ENCODE measurements around the gene RNF169. TPM values are rescaled to one million over a fixed set of nuclear protein-coding genes. Genes with fewer than 3 reads are reported as not detected.

Gene RNF169
- total and polyA plus RNA-seq, 2 experiments from 2014 or later: 0.78 to 16.5 TPM

- H3K27me3 ChIP-seq (ENCODE audit: insufficient read depth): no peaks in the 10 kb centered on the region; the same call in 1 of the 2 replicates
- no peak overlapping the region for H3K4me2 ChIP-seq
- no peaks in the 10 kb centered on the region for H3K9me3 Mint-ChIP-seq
- H3K36me3 ChIP-seq (ENCODE audit: insufficient read depth): no peaks in the 10 kb centered on the region; the same call in 1 of the 2 replicates
- H3K9me2 ChIP-seq (ENCODE audit: insufficient read depth): 0 out of 2 replicates have a peak, but pooled peaks cover 7% of the 10 kb centered on the region
- peaks cover 9% of the 10 kb centered on the region for H3K4me1 ChIP-seq (ENCODE audit: insufficient read depth)
- ATAC-seq: no peak
- H3K36me3 Mint-ChIP-seq (ENCODE audit: low read depth): no peaks in the 10 kb centered on the region
- DNase-seq (ENCODE audit: low spot score): no peak
- H2AFZ ChIP-seq: 0 out of 2 replicates have a peak overlapping the region, but pooled peaks have one; percentile 96
- TF ChIP-seq ZNF114 (CRISPR knock-in tag; IDR thresholded peaks at IDR 0.05) (no peak), CREB1 (CRISPR knock-in tag; IDR thresholded peaks at IDR 0.05; ENCODE audit: low read depth) (no peak), ZNF331 (CRISPR knock-in tag; IDR thresholded peaks at IDR 0.05; ENCODE audit: low read depth) (no peak), JUNB (IDR thresholded peaks at IDR 0.05; ENCODE audit: unreplicated experiment) (no peak), ZNF462 (CRISPR knock-in tag; IDR thresholded peaks at IDR 0.05) (no peak), STAT1 (IDR thresholded peaks at IDR 0.05; ENCODE audit: unreplicated experiment) (no peak), EZH2 (IDR thresholded peaks at IDR 0.05; ENCODE audit: low read depth, unreplicated experiment) (no peak), REST (IDR thresholded peaks at IDR 0.05; ENCODE audit: unreplicated experiment) (no peak), EZH2phosphoT487 (IDR thresholded peaks at IDR 0.05; ENCODE audit: unreplicated experiment) (no peak), NANOG (IDR thresholded peaks at IDR 0.05; ENCODE audit: borderline replicate concordance) (no peak), POLR2AphosphoS5 (IDR thresholded peaks at IDR 0.05; ENCODE audit: low read depth) (no peak)
- TF ChIP-seq, protein P1, sequence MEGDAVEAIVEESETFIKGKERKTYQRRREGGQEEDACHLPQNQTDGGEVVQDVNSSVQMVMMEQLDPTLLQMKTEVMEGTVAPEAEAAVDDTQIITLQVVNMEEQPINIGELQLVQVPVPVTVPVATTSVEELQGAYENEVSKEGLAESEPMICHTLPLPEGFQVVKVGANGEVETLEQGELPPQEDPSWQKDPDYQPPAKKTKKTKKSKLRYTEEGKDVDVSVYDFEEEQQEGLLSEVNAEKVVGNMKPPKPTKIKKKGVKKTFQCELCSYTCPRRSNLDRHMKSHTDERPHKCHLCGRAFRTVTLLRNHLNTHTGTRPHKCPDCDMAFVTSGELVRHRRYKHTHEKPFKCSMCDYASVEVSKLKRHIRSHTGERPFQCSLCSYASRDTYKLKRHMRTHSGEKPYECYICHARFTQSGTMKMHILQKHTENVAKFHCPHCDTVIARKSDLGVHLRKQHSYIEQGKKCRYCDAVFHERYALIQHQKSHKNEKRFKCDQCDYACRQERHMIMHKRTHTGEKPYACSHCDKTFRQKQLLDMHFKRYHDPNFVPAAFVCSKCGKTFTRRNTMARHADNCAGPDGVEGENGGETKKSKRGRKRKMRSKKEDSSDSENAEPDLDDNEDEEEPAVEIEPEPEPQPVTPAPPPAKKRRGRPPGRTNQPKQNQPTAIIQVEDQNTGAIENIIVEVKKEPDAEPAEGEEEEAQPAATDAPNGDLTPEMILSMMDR (conservative IDR thresholded peaks at IDR 0.05; ENCODE audit: low read depth in 2 of 2): no peak
- TF ChIP-seq, protein P2, sequence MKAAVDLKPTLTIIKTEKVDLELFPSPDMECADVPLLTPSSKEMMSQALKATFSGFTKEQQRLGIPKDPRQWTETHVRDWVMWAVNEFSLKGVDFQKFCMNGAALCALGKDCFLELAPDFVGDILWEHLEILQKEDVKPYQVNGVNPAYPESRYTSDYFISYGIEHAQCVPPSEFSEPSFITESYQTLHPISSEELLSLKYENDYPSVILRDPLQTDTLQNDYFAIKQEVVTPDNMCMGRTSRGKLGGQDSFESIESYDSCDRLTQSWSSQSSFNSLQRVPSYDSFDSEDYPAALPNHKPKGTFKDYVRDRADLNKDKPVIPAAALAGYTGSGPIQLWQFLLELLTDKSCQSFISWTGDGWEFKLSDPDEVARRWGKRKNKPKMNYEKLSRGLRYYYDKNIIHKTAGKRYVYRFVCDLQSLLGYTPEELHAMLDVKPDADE (IDR thresholded peaks at IDR 0.05): no peak
- peaks cover 16% of the 10 kb centered on the region for H3K27me3 Mint-ChIP-seq (ENCODE audit: insufficient read depth, low read depth, poor library complexity)
- no peaks in the 10 kb centered on the region for H3F3A ChIP-seq (replicated peaks; ENCODE audit: low read depth)
- no peak overlapping the region for H3K27ac ChIP-seq (ENCODE audit: low read depth)
- no peak overlapping the region for H3K4me3 ChIP-seq
- peaks cover 12% of the 10 kb centered on the region for H3K4me1 Mint-ChIP-seq
- no peaks in the 10 kb centered on the region for H4K20me1 ChIP-seq (replicated peaks; ENCODE audit: insufficient read depth)
- H3K79me2 ChIP-seq (replicated peaks; ENCODE audit: insufficient read depth): no peaks in the 10 kb centered on the region
- H3K27ac Mint-ChIP-seq: no peak overlapping the region
- no peak overlapping the region for H3K4me3 Mint-ChIP-seq
These were observed 27.2 kb upstream of the RNF169 start for GRCh38 chr11:74721479-74721835.

Data from GM23338 (cell line).